ENCODE data around the gene PTPN11.

- TF ChIP-seq CTCF (IDR thresholded peaks at IDR 0.05 in 2 of 3, conservative IDR thresholded peaks at IDR 0.05 in 1 of 3; ENCODE audit: borderline replicate concordance in 1 of 3, insufficient read depth in 1 of 3, low read depth in 2 of 3, low read length in 2 of 3) (no peak), EZH2 (IDR thresholded peaks at IDR 0.05) (no peak), POLR2AphosphoS5 (IDR thresholded peaks at IDR 0.05; ENCODE audit: low read depth, low read length) (no peak), MAX (IDR thresholded peaks at IDR 0.05) (no peak), EGR1 (IDR thresholded peaks at IDR 0.05; ENCODE audit: low read depth) (no peak), POLR2A (IDR thresholded peaks at IDR 0.05; ENCODE audit: borderline replicate concordance, extremely low read depth, insufficient read depth, insufficient read length) (no peak), ZBTB33 (IDR thresholded peaks at IDR 0.05; ENCODE audit: extremely low read depth, insufficient replicate concordance, low read length) (no peak), SIN3A (IDR thresholded peaks at IDR 0.05; ENCODE audit: low read depth) (no peak), ATF3 (IDR thresholded peaks at IDR 0.05) (no peak), FOSL1 (IDR thresholded peaks at IDR 0.05; ENCODE audit: low read depth) (no peak), ZNF274 (IDR thresholded peaks at IDR 0.05; ENCODE audit: low read depth, low read length) (no peak), EZH2phosphoT487 (IDR thresholded peaks at IDR 0.05; ENCODE audit: borderline replicate concordance) (no peak), YY1 (IDR thresholded peaks at IDR 0.05; ENCODE audit: extremely low read depth, insufficient replicate concordance, low read depth, low read length) (no peak)
Observed at GRCh38 chr12:112527501-112527900, 108.8 kb downstream of the PTPN11 start.

Measured in HCT116 (cell line).